NCI-H1092 treated with DMSO at 0.1 percent for 48 hours (cell line): ENCODE results near the gene NAGA.
"Not testable (repeated sequence)": the region's sequence is repeated elsewhere in the genome, so short reads cannot be mapped to it uniquely, and the experiment has no call there.

Source experiments
- DNase-seq: peaks from one replicate; lab custom pipeline; 2025; lab: John Stamatoyannopoulos, UW

NAGA gene

GRCh38 chr22:42070517-42071422 is at the start of gene NAGA:
Gene NAGA, minus strand, starts transcription at chr22:42070812. Its CDS starts 515 bp downstream, at chr22:42070297.
- DNase-seq: peak; percentile 96

DNA sequence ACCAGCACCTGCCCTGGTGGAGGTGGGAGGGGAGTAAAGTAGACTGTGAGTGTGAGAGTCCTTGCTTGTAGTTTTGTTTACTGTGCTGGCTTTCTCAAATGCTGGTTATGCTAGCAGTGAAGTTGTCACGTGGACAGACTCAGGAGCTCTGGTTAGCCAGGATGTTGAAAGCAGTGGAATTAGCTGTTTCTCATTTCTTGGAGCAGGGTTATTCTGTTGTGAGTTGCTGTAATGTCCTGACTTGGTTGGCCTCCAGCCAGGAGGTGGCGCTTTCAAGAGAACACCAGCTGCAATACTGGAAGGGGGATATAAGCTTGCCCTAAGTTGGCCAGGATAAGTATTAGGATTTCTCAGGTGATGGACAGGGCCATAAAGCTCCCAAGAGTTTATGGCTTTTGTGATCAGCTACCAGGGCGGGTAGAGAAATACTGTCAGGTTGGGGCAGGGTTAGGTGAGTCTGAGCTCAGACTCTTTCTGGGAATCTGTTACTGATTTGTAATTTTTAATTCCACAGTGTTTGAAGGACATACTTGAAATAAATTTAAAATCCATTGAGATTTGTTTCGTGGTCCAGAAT is 46.3 kb upstream of the NAGA start:
- DNase-seq: no peak

GRCh38 chr22:42115420-42115830 is 44.8 kb upstream of the NAGA start:
- DNase-seq: not testable (repeated sequence)

- DNase-seq: no peak
Measured at GRCh38 chr22:42114721-42115120, 44.1 kb upstream of the NAGA start.

- DNase-seq: peak; percentile 2
Measured at GRCh38 chr22:42112793-42113192, 42.2 kb upstream of the NAGA start.

DNA sequence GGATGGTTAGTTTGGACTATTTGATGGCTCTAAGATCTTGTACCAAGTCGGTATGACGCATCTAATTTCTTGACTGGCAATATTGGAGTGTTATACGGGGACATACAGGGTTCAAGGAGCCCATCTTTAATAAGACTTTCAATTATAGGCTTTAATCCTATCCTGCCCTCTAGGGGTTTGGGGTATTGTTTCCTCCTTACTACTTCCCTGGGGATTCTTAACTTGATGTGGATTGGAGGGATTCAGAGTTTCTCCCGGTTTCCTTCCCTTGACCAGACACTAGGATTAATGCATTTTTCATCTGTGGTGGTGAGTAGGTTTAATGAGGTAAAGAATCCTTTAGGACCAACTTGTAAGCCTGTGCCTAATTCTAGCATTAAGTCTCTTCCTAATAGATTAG is 41.2 kb upstream of the NAGA start:
- no peak for DNase-seq

- DNase-seq: no peak
Measured at GRCh38 chr22:42108848-42109247, 38.2 kb upstream of the NAGA start.

GRCh38 chr22:42104332-42104860 is 33.8 kb upstream of the NAGA start:
- not testable (repeated sequence) for DNase-seq

DNA sequence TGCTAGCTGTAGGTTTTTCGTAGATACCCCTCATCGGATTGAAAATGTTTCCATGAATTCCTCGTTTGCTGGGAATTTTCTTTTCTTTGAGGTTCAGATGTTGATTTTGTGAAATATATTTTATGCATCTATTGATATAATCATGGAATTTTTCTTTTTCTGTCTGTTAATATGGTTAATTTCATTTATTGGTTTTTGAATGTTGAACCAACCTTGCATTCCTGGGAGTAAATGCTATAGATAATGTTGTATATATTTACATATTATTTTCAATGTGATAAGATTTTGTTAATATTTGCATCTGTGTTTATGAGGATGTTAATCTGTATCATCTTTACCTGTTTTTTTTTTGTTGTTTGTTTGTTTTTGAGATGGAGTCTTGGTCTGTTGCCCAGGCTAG is 30.6 kb upstream of the NAGA start:
- DNase-seq: no peak

GRCh38 chr22:42091455-42091782 is 20.8 kb upstream of the NAGA start:
- DNase-seq: no peak

DNA sequence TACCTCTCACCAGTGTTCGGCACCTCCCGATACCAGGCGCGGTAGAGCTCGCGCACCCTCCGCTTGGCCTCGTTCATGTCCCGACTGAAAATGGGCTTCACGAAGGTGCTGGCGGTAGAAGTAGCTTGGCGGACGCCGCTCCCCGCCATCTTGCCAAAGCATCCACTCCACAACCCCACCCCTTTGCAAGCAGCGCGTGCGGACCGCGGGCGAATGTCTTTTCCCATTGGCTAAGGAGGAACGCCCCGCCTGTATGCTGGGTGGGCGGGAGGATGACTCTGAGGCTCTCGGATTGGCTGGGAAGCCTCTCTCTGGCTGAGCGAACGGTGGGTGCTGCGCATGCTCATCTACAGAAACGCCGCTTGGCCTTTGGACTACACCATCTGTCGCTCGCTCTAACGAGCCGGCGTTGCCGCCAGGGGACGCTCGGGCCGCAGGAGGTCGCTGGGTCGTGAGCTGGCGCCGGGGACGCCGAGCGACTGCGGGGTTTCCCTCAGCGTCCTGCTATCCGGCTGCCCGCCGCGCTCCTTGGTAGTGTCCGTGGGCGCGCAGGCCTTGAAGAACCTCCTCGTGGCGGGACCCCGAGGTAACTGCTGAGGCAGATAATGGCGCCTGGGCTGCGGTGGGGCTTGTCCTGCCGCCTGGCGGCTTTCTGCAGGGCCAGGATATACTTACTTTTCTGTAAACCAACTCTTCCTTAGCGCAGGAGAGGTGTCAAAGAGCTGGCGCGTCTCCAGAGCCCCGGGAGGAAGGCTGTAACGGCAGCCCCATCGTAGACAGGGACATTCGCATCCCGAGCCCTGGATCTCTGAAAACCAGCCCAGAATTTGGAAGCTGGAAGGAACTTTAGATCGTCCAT is 20.2 kb upstream of the NAGA start, which contains the start of gene NDUFA6:
Gene NDUFA6 (minus strand): TSS at position 177 of the 859 bp plus-strand sequence. CDS start 28 bp downstream, at position 149.
- DNase-seq: peak; percentile 99

GRCh38 chr22:42086051-42086450 is 15.4 kb upstream of the NAGA start:
- no peak for DNase-seq

GRCh38 chr22:42084874-42085273 is 14.3 kb upstream of the NAGA start:
- DNase-seq: no peak

GRCh38 chr22:42083119-42083518 is 12.5 kb upstream of the NAGA start:
- DNase-seq: no peak

DNA sequence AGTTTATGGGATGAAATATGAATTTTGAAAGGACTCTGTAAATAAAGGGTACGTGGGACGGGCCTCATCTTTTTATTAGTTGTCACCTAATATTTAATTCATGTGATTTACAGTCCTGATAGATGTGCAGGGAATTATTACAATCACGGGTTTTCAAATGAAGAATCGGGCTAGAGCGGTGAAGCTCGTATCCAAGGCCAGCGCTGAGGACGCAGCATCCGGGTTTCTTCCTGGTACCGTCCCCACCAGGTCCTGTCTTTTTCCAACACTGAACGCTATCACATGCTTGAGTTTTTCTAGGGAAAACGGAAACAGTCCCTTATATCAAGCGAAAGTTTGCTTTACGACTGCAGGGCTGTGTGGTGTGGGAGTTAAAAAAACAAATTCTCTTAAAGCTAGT is 9.7 kb upstream of the NAGA start:
- peak; percentile 66 for DNase-seq

- peak; percentile 98 for DNase-seq
Measured at GRCh38 chr22:42079319-42080251, 9.0 kb upstream of the NAGA start, which contains the start of gene SMDT1. Gene SMDT1, plus strand, starts transcription at chr22:42079700. Its CDS starts 69 bp downstream, at chr22:42079769.

DNA sequence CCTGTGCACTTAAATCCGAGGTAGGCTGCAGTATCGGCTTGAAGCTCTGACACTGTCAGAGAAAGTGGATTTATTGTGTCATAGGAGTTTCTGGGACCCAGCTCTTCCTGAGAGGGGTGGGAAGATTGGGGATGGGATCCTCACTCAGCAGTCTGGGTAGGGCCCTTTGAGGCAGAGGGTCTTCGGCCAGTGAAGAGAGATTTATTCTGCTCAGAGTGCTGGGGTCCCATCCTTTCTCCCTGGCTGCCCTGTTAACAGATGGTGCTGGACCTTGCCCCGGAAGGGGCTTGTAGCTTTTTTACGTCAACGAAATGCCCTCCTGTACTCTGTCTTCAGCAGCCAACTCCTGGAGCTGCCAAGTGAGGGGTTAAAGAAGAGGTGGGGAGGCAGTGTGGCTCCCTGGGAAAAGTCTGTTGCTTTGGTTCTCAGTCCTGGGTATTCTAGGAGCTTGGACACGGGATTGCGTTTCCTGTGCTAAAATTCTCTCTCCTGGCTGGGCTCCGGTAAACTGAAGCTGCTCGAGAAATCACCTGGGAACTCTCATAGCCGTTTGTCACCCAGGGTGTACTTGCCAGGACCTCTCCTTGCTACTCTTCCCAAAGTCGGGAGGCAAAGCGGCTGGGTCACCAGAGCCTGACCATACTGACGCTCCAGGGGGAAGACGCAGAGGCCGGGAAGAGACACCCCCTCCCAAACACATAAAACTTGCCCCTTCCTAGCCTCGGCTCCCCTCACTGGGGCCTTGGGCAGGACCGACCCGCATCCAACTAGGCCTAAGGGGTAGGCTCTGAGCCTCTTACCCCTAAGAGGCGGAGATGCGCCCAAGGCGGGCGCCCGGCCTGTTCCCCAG is 8.1 kb upstream of the NAGA start:
- DNase-seq: peak; percentile 34

GRCh38 chr22:42077486-42078125 is 7.0 kb upstream of the NAGA start:
- DNase-seq: no peak

- DNase-seq: no peak
Measured at GRCh38 chr22:42076764-42077485, 6.3 kb upstream of the NAGA start.
